GM18867 (cell line): ENCODE measurements around the gene FEM1A.
"Not testable (repeated sequence)": the region's sequence is repeated elsewhere in the genome, so short reads cannot be mapped to it uniquely, and the experiment has no call there.

Source experiments
- ATAC-seq: cut with Tn5 transposase; IDR thresholded peaks from one replicate; pipeline ENCODE4 v1.9.1; 2021; ENCODE audit warnings: mild to moderate bottlenecking, moderate library complexity; ENCODE audit not compliant: unreplicated experiment

The FEM1A gene

DNA sequence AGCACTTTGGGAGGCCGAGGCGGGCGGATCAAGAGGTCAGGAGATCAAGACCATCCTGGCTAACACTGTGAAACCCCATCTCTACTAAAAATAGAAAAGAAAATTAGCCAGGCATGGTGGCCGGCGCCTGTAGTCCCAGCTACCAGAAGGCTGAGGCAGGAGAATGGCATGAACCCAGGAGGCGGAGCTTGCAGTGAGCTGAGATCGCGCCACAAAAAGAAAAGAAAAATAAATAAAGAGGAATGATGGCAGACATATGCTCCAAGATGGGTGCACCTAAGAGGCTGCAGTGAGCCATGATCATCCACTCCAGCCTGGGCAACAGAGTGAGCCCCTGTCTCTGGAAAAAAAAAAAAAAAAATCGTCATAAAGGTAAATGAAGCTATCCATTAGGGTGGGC lies 54.4 kb downstream of the FEM1A start:
- not testable (repeated sequence) for ATAC-seq

DNA sequence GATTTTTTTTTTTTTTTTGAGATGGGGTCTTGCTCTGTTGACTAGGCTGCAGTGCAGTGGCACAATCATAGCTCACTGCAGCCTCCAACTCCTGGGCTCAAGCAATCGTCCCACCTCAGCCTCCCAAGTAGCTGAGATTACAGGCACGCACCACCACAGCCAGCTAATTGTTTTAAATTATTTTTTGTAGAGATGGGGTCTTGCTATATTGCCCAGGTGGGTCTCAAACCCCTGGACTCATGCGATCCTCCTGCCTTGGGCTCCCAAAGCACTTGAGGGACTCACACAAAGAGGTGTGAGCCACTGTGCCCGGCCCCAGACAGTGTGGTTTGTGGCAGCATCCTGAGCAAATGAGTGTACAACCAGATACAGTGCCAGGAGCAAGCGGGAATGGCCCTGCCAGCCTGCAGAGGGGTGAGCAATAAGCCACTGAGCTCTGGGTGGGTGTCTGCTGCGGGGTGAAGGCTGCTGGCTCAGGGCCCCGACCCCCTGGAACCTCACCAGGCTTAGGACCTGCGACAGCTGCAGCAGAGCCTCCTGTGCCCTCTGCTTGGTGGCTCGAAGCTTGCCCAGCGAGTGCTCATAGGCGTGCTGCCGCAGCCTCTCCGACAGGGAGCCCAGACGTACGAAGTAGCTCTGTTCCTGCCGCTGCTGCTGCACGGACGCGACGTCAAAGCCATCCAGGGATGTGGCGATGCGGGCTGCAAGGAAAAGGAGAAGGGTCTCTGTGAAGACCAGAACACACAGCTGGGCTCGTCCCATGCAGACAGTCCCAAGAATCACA lies 55.8 kb downstream of the FEM1A start:
- ATAC-seq, result no peak

- no peak for ATAC-seq
Measured at GRCh38 chr19:4849019-4849418, 57.5 kb downstream of the FEM1A start.
